Dendritic cell treated with granulocyte-macrophage colony-stimulating factor and Interleukin-4, amounts not matched to agents 40 ng/mL and 50 ng/mL, for 4 days (primary cell): Measurements from ENCODE around the gene CENPX.

Experiments used
- H3K27ac Mint-ChIP-seq: one replicate; pipeline ENCODE4 v1.8.0; 2022; ENCODE audit warnings: mild to moderate bottlenecking, mixed read lengths
- H3K27me3 Mint-ChIP-seq: one replicate; pipeline ENCODE4 v1.8.0; 2022; ENCODE audit warnings: mild to moderate bottlenecking, mixed read lengths
- H3K36me3 Mint-ChIP-seq: one replicate; pipeline ENCODE4 v1.8.0; 2022; ENCODE audit warnings: low read depth, mixed read lengths
- H3K4me1 Mint-ChIP-seq: one replicate; pipeline ENCODE4 v1.8.0; 2022; ENCODE audit warnings: low read depth, mixed read lengths
- H3K4me3 Mint-ChIP-seq: one replicate; pipeline ENCODE4 v1.8.0; 2022; ENCODE audit warnings: mild to moderate bottlenecking, moderate library complexity, mixed read lengths
- H3K9me3 Mint-ChIP-seq: one replicate; pipeline ENCODE4 v1.8.0; 2022; ENCODE audit warnings: mixed read lengths
- intact Hi-C: fragments of 100-400 bp; cut with micrococcal nuclease; formaldehyde crosslinking; loops from one replicate; pipeline ENCODE4 v1.15.0; 2022

The CENPX gene

DNA sequence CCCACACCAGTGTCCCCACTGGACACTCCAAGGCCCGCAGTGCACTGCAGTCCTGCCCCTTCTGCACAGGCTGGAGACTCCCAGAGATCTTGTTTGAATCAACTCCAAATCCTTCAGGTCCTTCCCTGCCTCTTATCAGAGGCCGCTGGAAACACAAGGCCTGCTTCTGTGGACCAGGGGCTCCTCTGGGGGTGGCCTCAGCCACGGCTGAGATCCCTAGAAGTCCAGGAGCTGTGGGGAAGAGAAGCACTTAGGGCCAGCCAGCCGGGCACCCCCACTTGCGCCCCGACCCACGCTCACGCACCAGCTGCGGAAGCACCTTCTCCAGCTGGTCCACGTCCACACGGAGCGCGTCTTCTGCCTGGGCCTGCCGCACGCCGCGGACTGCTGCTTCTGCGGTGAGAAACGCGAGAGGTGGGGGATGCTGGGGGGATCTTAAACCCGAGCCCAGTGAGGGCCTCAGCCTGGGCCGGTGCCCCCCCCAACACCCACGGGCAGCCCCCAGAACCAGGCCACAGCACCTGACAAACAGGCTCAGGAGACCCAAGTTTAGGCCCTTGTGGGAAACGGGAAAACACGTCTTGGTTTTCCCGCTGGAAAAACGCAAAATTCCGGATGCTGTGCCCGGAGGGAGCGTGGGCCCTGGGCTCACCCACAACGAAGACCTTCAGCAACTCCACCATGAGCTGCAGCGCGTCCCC lies 3.5 kb downstream of the CENPX start:
- Mint-ChIP-seq H3K4me1 (peaks cover 31% of the 10 kb centered on the region), H3K27ac (no peak overlapping the region), H3K9me3 (no peaks in the 10 kb centered on the region), H3K27me3 (no peaks in the 10 kb centered on the region), H3K36me3 (peaks cover 57% of the 10 kb centered on the region), H3K4me3 (no peak overlapping the region)
- intact Hi-C loops = no loop called here

DNA sequence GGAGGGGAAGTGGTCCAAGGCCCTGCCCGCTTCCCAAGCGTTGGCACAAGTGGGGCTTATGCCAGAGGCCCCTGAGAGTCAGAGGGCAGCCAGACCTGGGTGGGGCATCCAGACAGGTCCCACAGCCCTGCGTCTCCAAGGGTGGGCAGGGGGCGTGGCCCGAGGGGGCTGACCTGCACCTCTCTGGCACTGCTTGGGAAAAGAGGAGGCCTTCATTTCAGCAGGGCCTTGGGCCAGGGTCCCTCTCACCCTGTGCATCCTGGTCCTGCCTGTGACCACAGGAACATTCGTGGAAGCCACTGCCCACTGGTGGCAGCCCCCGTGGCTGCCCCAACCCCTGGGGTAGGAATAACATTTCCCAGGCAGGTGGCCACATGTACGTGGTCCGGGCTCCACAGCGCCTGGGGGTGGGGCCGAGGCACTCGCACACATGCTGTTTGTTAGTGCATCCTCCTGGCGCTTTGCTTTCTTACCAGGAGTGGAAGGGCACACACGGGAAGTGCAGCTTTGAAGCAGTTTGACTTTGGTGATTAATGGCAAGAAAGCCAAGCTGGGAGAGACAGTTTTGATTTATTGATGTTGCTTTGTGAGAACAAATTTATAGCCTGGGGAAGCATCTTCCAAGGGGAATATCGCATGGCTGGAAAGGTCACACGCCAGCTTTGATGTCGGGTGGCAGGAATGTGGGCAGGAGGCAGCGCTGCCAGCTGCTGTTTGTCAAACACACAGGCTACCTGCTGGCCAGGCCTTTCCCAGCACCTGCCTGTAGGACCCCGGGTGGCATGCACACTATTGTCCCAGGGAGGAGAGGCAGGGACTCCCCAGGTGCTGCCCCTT lies 4.3 kb downstream of the CENPX start:
- no peaks in the 10 kb centered on the region for H3K27me3 Mint-ChIP-seq
- H3K4me1 Mint-ChIP-seq = peaks cover 24% of the 10 kb centered on the region
- no peak overlapping the region for H3K27ac Mint-ChIP-seq
- H3K9me3 Mint-ChIP-seq = no peaks in the 10 kb centered on the region
- H3K4me3 Mint-ChIP-seq = no peak overlapping the region
- H3K36me3 Mint-ChIP-seq = peaks cover 65% of the 10 kb centered on the region
- intact Hi-C loops = no loop called here

DNA sequence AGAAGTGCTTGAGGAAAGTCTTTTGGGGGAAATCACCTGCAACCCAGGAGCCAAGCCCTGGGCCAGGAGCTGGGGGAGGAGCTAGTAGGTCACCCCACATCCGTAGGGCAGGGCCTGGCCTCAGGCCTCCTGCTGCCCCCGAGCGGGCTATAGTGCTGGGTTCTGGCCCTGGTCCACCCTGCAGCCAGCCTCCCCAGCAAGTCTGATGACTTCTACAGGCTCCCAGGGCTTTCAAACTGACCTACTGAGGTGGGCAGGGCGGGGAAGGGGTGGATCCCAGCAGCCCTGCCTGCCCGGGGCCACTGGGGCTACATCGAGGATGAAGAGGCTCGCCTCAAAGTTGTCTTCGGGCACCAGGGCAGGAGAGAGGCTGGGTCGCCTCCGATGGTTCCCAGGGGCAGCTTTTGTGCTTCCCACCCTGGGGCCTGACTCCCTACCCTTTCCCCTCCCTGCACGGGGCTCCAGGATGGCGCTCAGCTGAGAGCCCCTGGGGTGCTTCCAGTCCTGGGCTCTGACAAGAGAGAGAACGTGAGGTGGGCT lies 5.0 kb downstream of the CENPX start:
- H3K27ac Mint-ChIP-seq = no peak overlapping the region
- no peaks in the 10 kb centered on the region for H3K27me3 Mint-ChIP-seq
- intact Hi-C loops = no loop called here
- H3K4me1 Mint-ChIP-seq = peaks cover 24% of the 10 kb centered on the region
- peaks cover 69% of the 10 kb centered on the region for H3K36me3 Mint-ChIP-seq
- H3K4me3 Mint-ChIP-seq = no peak overlapping the region
- H3K9me3 Mint-ChIP-seq = no peaks in the 10 kb centered on the region

DNA sequence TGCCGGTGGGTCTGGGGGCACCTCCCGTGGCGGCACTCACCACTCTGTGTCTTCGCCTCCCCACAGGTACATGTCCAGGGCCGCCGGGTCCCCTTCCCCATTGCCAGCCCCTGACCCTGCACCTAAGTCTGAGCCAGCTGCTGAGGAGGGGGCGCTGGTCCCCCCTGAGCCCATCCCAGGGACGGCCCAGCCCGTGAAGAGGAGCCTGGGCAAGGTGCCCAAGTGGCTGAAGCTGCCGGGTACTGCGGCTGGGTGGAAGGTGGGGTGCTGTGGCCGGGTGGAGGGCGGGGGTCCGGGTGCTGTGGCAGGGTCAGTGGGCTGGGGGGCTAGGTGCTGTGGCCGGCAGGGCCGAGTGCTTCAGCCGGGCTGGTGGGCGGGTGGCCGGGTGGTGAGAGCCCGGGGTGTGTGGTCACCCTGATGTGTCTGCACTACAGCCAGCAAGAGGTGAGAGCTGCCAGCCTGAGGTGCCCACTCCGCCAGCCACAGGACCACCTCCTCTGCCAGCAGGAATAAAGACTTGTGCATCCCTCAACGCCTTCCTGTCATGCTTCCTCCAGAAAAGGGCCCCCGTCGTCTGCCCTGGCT lies 5.7 kb downstream of the CENPX start:
- Mint-ChIP-seq H3K27me3 (no peaks in the 10 kb centered on the region), H3K9me3 (no peaks in the 10 kb centered on the region), H3K27ac (no peak overlapping the region), H3K4me1 (peaks cover 22% of the 10 kb centered on the region), H3K36me3 (peaks cover 69% of the 10 kb centered on the region), H3K4me3 (no peak overlapping the region)
- intact Hi-C loops = no loop called here

DNA sequence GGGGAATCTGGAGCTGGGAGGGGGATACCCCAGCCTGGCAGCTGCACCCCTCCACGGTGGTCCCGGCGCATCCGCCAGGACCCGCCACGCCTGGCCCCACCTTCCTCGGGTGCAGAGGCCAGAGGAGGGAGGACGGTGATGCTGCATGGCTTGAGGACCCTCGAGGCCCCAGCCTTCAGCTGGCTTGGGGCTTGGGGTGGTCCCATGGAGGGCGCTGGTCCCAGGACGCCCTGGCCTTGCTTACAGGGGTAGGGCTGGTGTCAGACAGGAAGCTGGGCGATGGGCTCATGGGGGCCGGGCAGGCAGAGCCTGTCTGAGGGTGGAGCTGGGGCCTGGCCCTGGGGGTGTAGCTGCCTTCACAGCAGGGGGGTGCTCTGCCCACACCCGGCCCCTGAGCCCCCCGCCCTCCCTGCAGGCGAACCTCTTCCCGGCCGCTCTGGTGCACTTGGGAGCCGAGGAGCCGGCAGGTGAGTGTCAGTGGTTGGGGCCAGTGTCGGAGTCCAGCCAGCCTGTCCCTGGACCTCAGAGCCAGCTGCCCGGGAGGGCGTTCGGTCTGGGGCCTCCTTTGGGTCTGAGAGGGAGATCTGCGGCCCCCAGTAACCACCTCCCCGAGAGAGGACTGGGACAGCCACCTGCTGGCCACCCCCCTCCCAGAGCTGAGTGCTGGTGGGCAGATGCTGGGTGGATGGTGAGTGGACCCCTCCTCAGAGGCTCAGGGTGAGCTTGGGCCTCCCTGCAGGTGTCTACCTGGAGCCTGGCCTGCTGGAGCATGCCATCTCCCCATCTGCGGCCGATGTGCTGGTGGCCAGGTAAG lies 6.4 kb downstream of the CENPX start:
- H3K4me1 Mint-ChIP-seq = peaks cover 15% of the 10 kb centered on the region
- no peak overlapping the region for H3K27ac Mint-ChIP-seq
- peaks cover 75% of the 10 kb centered on the region for H3K36me3 Mint-ChIP-seq
- no peaks in the 10 kb centered on the region for H3K9me3 Mint-ChIP-seq
- H3K4me3 Mint-ChIP-seq = no peak overlapping the region
- intact Hi-C loops = no loop called here
- H3K27me3 Mint-ChIP-seq = no peaks in the 10 kb centered on the region

DNA sequence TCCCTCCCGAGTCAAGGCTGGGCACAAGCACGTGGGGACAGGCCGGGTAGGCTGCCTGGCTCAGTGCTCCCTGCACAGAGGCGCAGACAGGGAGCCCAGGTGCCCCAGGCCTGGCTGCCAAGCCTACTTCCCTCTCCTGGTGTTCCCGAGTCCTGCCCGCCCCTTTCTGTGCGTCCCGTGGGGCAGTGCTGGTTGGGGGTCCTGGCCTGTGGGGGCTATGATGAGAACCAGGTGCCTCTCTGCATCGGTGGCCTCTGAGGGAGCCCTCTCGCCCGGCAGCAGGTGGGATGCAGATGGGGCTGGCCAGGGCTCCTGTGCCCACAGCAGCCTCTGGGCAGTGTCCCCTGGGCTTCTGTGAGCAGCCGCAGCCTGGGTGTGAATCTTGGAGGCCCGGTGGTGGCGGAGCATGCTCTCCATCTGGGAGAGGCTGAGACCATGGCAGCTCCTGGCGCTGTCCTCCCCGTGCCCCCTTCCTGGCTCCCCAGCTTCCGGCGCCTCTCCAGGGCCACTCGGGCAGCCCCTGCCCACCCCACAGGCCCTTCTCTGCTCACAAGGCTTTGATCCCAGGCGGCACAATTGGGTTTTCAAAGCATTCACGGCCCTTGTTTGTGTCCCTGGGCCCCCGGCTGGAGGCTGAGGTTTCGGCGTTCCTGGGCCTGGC lies 7.2 kb downstream of the CENPX start:
- no peak overlapping the region for H3K27ac Mint-ChIP-seq
- no peak overlapping the region for H3K4me3 Mint-ChIP-seq
- peaks cover 82% of the 10 kb centered on the region for H3K36me3 Mint-ChIP-seq
- intact Hi-C loops = no loop called here
- no peaks in the 10 kb centered on the region for H3K9me3 Mint-ChIP-seq
- peaks cover 7% of the 10 kb centered on the region for H3K4me1 Mint-ChIP-seq
- H3K27me3 Mint-ChIP-seq = no peaks in the 10 kb centered on the region

DNA sequence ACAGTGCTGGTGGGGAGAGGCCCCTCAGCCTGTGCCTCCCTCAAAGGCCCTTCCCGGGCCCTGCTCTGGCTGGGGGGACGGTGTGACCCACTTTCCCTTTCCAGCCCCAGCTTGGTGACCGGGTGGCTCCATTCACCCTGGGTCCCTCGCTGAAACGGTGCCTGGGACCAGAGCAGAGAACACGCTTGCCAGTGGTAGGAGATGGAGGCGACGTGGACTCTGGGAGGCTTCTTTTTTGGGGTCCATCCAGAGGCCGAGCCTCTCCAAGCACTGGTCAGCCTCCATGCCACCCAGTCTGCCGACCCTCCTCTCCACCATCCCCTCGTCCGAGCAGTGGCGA lies 7.7 kb downstream of the CENPX start:
- Mint-ChIP-seq H3K9me3 (no peaks in the 10 kb centered on the region), H3K4me3 (no peak overlapping the region), H3K27ac (no peak overlapping the region), H3K36me3 (peaks cover 82% of the 10 kb centered on the region), H3K27me3 (no peaks in the 10 kb centered on the region), H3K4me1 (peaks cover 2% of the 10 kb centered on the region)
- intact Hi-C loops = no loop called here

DNA sequence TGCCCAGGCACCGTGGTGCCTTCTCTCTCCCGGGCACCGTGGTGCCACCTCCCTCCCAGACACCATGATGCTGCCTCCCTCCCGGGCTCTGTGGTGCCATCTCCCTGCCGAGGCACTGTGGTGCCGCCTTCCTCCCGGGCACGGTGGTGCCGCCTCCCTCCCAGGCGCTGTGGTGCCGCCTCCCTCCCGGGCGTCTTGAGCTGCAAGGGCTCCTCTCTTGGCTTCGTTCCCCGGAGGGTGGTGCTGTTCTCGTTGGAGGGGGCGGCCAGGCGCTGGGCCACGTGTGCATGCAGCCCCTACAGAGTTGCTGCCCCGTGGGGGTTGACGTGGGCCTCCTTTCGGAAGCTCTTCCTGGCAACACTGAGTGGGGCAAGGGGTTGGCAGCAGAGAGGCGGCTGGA lies 8.2 kb downstream of the CENPX start:
- H3K4me1 Mint-ChIP-seq = no peaks in the 10 kb centered on the region
- no peak overlapping the region for H3K4me3 Mint-ChIP-seq
- no peaks in the 10 kb centered on the region for H3K27me3 Mint-ChIP-seq
- H3K36me3 Mint-ChIP-seq = peaks cover 86% of the 10 kb centered on the region
- no peaks in the 10 kb centered on the region for H3K9me3 Mint-ChIP-seq
- H3K27ac Mint-ChIP-seq = no peak overlapping the region
- intact Hi-C loops = no loop called here

DNA sequence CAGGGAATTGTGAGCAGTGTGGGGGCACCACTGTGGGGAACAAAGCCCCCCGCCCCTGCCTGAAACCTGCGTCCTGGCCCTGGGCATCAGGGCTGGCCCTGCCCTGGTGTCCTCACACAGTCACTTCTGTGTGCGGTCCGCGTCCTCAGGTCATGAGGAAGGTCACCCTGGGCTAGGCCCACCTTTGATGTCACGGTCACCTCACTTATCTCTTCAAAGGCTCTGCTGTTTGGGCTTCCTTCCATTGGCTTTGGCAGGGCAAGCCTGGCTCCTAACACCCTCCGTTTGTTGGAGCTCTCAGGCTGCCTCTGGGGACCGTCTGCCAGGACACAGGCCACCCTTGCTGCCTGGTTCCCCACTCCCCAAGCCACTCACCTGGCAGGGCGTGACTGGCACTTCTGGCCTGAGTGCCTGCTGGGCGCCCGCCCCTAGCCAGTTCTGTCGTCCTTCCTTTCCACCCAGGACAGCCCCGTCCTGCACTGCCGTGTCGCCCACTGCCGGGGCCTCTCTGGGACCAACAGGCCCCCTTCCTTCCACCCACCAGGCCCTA lies 8.8 kb downstream of the CENPX start:
- no peaks in the 10 kb centered on the region for H3K27me3 Mint-ChIP-seq
- H3K36me3 Mint-ChIP-seq = peaks cover 86% of the 10 kb centered on the region
- H3K4me1 Mint-ChIP-seq = no peaks in the 10 kb centered on the region
- intact Hi-C loops = no loop called here
- no peak overlapping the region for H3K27ac Mint-ChIP-seq
- H3K4me3 Mint-ChIP-seq = no peak overlapping the region
- no peaks in the 10 kb centered on the region for H3K9me3 Mint-ChIP-seq

DNA sequence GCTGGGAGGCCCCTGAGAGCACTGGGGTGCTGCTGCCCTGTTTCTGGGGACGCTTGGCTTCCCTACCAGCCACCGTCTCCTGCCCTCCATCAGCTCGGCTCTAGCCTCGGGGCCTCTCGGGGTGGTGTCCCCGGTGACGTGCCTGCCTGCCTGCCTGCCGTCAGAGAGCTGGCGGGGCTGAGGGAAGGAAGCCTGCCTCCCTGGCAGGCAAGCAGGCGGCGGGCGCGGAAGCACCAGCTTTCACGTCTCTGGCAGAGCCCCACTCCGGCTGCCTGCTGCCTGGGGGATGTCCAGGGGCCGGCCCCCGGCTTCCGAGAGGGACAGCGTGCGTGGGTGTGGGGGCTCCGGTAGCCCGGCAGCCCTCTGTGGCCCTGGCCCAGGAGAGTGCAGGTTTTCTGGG lies 9.3 kb downstream of the CENPX start:
- Mint-ChIP-seq H3K4me1 (no peaks in the 10 kb centered on the region), H3K27me3 (no peaks in the 10 kb centered on the region), H3K27ac (no peak overlapping the region), H3K4me3 (no peak overlapping the region), H3K36me3 (peaks cover 84% of the 10 kb centered on the region), H3K9me3 (no peaks in the 10 kb centered on the region)
- intact Hi-C loops = no loop called here

DNA sequence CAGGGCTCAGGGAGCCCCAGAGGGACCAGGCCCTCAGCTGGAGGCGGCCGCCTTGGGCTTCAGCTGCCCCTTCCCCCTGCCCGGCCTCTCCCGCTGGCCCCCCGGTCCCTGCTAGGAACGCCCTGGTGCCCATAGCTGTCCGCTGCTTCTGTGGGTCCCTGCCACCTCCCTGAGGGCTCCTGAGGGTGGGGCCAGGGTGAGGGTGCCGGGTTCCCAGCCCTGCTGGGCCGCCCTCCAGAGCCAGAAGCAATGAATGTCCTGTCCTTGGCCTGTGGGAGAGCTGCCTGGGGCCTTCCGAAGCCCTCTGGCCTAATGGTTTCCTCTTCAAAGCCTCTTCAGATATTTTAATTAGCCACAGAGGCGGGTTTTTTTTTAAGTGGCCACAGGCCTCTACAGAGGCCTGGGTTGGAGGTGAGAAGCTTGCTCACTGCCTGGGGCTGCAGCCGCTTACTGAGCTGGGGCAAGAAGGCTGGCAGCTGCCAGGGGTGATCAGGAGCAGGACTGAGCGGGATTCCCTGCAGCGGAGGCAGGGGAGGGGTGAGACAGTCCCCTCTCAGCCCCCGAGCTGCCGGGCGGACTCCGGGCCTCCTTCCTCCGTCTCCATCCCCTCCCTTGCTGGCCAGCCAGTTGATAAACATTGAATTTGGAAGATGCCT lies 9.9 kb downstream of the CENPX start:
- Mint-ChIP-seq H3K27ac (peak overlapping the region; percentile 20), H3K4me1 (no peaks in the 10 kb centered on the region), H3K27me3 (no peaks in the 10 kb centered on the region), H3K4me3 (no peak overlapping the region), H3K9me3 (no peaks in the 10 kb centered on the region), H3K36me3 (peaks cover 84% of the 10 kb centered on the region)
- intact Hi-C loops = no loop called here

DNA sequence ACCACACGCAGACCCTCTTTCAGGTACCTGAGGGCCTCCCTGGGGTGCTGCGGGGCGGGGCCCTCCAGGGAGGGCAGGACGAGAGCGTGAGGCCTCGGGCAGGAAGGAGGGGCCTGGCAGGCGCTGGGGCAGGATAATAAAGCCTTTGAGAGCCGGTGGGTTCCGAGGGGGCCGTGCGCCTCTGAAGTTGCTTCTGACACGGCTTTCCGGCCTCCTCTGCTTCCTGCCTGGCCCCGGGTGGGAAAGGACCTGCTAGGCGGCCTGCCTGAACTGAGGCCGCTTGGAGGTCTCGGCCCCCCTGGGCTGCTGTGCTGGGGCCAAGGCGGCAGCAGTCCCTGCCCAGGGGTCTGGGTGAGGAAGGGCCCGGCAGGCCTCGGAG lies 10.4 kb downstream of the CENPX start:
- Mint-ChIP-seq H3K27ac (no peak overlapping the region), H3K9me3 (no peaks in the 10 kb centered on the region), H3K27me3 (no peaks in the 10 kb centered on the region), H3K4me1 (no peaks in the 10 kb centered on the region), H3K36me3 (peaks cover 80% of the 10 kb centered on the region), H3K4me3 (no peak overlapping the region)
- intact Hi-C loops = no loop called here
